G401.6 (cell line): Measurements from ENCODE around the gene GRAP2.

Source experiments
- FAIRE-seq: peaks from 2 replicates; lab custom pipeline; 2012; peaks lifted over from hg19 to GRCh38; lab: Jason Lieb, UNC

GRAP2 gene

GRCh38 chr22:39994566-39995392 is 93.9 kb downstream of the GRAP2 start, which contains the start of gene FAM83F:
Gene FAM83F, plus strand, starts transcription at chr22:39994954. Its CDS starts 89 bp downstream, at chr22:39995043.
- no peak for FAIRE-seq

- FAIRE-seq = no peak
Measured at GRCh38 chr22:39995393-39996252, 94.7 kb downstream of the GRAP2 start.

DNA sequence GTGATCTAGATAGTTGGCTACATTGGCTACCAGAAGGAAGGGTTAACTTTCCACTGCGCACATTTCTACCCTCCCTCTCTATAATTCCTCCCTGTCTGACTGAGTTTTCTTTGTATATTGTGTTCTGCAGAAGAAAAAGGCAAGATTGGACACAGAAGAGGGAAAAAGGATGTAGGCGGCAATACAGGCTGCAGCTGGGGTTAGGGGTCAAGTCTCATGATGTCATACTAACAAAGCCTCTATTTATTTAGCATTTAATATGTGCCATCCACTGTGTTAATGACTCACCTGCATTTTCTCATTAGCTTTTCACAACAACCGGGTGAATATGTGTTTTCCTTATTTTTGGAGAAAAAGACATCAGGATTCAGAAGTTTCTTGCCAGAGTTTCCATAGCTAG is 95.8 kb downstream of the GRAP2 start:
- FAIRE-seq = no peak

GRCh38 chr22:39997421-39997820 is 96.5 kb downstream of the GRAP2 start:
- FAIRE-seq = no peak

GRCh38 chr22:39997939-39998726 is 97.2 kb downstream of the GRAP2 start:
- FAIRE-seq = no peak

GRCh38 chr22:39999144-39999757 is 98.4 kb downstream of the GRAP2 start:
- FAIRE-seq = no peak

DNA sequence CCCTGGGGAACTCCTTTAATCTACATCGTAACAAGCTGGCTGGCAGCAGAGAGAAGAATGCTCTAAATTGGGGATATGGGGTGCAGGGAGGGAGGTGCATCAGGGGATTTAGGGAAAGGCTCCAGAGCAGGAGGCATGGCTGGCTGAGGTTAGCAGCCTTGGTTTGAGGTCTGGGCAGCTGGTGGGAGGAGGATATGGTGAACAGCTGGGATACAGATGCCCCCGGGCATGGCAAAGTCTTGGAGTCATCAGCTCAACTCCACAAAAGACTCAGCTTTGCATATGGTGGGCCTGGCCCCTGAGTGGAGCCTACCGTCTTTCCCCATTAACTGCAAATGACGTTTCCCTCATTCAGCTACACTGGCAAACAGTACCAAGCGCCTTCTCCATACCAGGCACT is 99.3 kb downstream of the GRAP2 start:
- no peak for FAIRE-seq

DNA sequence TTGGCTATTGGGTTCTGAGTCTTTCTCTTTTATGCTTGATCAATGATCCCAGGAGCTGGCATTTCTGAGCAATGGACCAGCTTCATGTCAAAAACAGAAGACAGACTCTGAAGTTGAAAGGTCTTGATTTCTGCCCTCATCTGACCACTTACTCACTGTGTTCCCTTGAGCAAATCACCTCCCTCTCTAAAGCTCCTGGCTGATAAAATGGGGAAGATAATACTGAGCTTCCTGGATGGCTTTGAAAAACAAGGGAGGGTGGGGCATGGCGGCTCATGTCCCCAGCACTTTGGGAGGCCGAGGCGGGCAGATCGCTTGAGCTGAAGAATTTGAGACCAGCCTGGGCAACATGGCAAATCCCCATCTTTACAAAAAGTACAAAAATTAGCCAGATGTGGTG is 100.2 kb downstream of the GRAP2 start:
- FAIRE-seq = no peak

DNA sequence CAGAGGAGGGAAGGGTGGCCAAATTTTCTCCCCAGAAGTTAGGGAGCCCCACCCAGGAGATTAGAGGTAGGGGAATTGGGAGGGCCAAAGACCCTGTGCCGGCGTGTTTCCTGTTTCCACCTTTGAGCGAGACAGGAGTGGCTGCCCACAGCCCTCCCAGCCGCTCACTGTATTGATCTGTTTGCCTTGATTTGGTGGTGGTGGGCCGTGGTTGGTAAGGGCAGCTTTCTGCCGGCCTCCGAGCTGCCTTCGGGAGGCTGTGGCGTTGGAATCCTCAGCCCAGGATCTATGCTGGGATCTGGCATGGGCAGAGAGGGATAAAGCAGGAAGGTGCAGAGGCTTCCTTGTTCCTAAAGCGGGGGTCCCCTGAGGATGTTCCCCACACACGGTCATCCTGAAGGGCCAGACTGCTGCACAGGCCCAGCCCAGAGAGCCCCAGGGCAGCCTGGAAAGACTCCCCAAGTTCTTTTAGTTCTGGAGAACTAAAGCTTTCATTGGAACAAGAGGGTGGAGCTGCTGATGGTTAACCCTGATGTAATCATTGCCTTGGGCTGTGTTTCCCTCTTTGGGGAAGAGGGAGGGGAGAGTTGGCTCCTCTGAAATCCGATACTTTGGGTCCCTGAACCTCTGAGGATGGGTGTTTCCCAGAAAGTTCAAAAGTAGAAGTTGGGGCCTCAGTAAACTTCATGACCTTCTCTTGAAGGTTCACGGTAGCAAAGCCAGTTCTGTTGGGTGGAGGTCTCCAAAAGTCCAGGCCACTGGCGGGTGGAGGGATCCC is 101.1 kb downstream of the GRAP2 start:
- no peak for FAIRE-seq

- no peak for FAIRE-seq
Measured at GRCh38 chr22:40002935-40003715, 102.2 kb downstream of the GRAP2 start.

DNA sequence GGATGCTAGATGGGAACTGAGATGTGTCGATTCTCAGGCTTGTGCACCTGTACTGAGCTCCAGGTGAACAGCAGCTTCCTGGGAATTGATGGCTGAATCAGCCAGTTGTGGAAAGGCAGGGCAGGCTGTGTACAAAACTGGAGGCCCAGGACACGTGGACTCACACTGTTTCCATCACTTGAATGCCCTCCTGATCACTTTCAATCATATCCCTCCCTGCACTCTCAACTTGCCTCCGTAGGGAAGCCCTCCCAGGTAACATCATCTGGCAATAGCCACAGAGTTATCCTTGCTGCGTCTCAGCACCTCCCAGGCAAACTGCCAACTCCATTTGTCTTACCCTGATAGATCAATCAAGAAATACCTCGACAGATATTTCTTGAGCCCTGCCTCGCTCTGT is 104.0 kb downstream of the GRAP2 start:
- no peak for FAIRE-seq

DNA sequence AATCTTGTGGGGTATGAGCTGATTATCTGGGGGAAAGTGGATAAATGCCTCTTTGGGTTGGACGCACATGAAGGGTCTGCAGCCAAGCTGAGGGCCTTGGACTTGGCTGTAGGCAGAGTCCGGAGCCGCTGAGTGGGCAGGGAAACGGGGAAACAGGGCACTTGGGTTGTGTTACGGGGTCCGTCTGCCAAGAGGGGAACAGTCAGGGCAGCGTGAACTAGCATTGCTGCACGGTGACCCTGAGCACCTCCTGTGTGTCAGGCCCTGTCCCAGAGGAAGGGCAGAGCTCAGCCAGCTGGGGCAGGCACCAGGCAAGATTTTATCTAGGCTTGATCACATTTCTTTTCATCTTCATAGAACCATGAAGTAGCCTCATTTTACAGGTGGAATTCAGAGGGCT is 105.8 kb downstream of the GRAP2 start:
- FAIRE-seq = no peak

DNA sequence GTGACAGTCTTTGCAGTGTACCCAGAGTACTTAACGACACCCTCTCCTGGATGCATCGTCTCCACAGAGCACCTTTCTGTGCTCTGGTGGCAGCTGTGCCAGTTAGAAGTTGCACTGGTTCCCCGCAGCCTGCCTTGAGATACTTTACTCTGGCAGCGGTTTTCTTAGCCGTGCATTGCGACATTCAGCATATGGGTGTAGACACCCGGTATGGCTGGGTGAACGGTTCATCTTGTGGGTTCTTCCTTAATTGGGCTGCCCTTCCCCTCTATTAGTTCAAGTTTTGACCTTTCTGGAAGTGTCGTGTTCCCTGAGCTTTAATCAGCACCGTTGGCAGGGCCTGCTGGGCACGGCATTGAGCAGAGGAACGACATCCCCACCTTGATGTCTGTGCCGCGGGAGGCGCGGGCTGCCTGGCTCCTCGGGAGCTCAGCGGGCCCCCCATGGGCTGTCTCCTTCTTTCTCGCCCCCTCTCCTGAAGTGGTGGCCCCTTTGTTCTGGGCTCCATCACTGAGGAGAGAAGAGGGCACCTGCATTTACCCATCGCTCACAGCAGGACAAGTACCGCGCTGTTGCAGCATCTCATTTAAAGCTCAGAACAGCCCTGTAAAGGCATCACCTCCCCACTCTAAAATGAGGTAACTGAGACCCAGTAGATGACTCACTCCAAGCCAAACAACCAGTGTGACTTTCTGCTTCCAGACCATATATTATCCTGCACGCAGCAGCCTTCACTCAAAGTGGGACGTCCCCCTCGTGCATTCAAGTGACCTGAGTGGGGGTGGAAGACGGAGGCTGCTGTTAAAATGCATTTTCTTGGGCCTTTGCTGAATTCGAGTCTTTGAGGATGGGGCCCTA is 107.2 kb downstream of the GRAP2 start:
- no peak for FAIRE-seq

- no peak for FAIRE-seq
Measured at GRCh38 chr22:40008726-40009291, 107.9 kb downstream of the GRAP2 start.

GRCh38 chr22:40009292-40009774 is 108.4 kb downstream of the GRAP2 start:
- FAIRE-seq = no peak

GRCh38 chr22:40009951-40010671 is 109.2 kb downstream of the GRAP2 start:
- FAIRE-seq = no peak

DNA sequence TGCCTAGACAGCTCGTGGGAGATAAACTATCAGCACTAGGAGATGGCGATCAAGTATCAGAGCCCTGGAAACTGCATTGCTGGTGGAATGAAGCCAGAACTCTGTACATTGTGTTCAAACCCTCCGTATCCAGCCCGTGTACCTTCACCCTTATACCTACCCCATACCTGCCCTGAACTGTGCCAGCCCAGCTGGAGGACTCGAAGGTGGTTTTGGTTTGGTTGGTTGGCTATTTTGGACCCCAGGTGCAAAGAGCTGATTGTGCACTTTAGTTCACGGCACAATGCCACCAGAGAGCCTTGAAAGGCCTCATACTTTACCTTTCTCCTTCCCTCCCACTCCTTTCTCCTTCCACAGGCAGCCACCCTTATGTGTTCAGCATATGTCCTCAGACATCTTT is 109.9 kb downstream of the GRAP2 start:
- FAIRE-seq = no peak

GRCh38 chr22:40014667-40015248 is 113.9 kb downstream of the GRAP2 start:
- no peak for FAIRE-seq
